Inflammatory macrophage treated with lipopolysaccharide for 1 hour (primary cell): ENCODE measurements around the gene ROBO1.
"Not testable (repeated sequence)": the region's sequence is repeated elsewhere in the genome, so short reads cannot be mapped to it uniquely, and the experiment has no call there.

Experiments used
- DNase-seq, 2 donors: peaks; one replicate each; pipeline ENCODE4 v3.0.0-alpha.2; 2020 to 2022

The ROBO1 gene

GRCh38 chr3:79366414-79366813 is 401.4 kb downstream of the ROBO1 start:
- no peak for DNase-seq

- DNase-seq = no peak
Measured at GRCh38 chr3:79364784-79365183, 403.0 kb downstream of the ROBO1 start.

- no peak for DNase-seq
Measured at GRCh38 chr3:79362571-79363270, 405.1 kb downstream of the ROBO1 start.

GRCh38 chr3:79361748-79362378 is 405.9 kb downstream of the ROBO1 start:
- DNase-seq = peak; percentile 6 to 49

GRCh38 chr3:79358327-79358726 is 409.5 kb downstream of the ROBO1 start:
- DNase-seq = no peak

- no peak for DNase-seq
Measured at GRCh38 chr3:79354179-79354688, 413.6 kb downstream of the ROBO1 start.

- DNase-seq = no peak
Measured at GRCh38 chr3:79351699-79352098, 416.1 kb downstream of the ROBO1 start.

- no peak for DNase-seq
Measured at GRCh38 chr3:79344876-79345871, 422.6 kb downstream of the ROBO1 start.

GRCh38 chr3:79341961-79342360 is 425.8 kb downstream of the ROBO1 start:
- DNase-seq = no peak

- no peak for DNase-seq
Measured at GRCh38 chr3:79339846-79340245, 428.0 kb downstream of the ROBO1 start.

- no peak for DNase-seq
Measured at GRCh38 chr3:79337798-79338197, 430.0 kb downstream of the ROBO1 start.

GRCh38 chr3:79329154-79329553 is 438.6 kb downstream of the ROBO1 start:
- DNase-seq = no peak

- DNase-seq = no peak
Measured at GRCh38 chr3:79326642-79327041, 441.2 kb downstream of the ROBO1 start.

GRCh38 chr3:79325833-79326383 is 441.9 kb downstream of the ROBO1 start:
- DNase-seq = not testable (repeated sequence)

- peak in 1 of 2 donors; percentile 2 for DNase-seq
Measured at GRCh38 chr3:79317551-79318518, 450.0 kb downstream of the ROBO1 start.

- no peak for DNase-seq
Measured at GRCh38 chr3:79314962-79315361, 452.8 kb downstream of the ROBO1 start.

GRCh38 chr3:79314544-79314943 is 453.3 kb downstream of the ROBO1 start:
- no peak for DNase-seq

GRCh38 chr3:79310016-79310415 is 457.8 kb downstream of the ROBO1 start:
- no peak for DNase-seq

GRCh38 chr3:79306934-79307570 is 460.7 kb downstream of the ROBO1 start:
- no peak for DNase-seq

- not testable (repeated sequence) for DNase-seq
Measured at GRCh38 chr3:79299949-79300635, 467.7 kb downstream of the ROBO1 start.
